Measurements from ENCODE around the gene CCDC106.

CCDC106 gene

DNA sequence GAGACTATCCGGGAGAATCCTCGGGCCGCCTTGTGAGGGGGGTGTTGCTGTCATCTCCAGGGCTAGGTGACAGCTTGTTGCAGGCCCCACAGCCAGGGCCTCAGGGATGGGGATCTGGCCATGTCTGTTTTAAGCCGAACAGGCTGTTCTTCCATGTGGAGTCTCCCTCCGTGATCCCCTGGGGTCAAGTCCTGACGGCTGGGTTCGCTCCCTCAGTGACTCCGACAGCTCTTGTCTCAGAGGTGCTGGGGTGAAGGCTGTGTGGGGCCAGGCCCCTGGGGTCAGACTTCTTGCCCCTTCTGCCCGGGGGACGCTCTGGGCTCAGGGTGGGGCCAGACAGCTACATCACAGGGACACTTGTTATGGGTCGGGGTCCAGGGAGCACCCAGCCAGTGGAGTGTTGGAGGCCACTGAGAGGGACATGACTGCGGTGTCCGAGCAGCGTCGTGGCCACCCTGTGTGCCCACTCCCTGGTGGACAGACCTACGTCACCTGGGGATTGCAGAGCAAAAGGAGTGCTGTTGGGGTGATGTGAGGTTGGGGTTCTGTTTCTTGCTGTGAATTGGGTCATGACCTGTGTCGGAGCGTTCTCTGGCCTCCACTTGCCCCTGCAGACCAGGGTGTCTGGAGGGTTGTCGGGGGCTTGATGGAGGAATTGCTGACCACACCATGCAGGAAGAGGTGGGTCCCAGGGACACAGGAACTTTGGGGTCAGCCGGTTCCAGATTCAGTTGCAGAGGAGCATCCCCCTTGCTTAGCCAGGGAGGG is 48.5 kb downstream of the CCDC106 start:
- no peak for DNase-seq (ENCODE audit: low read depth in 2 of 2)

DNA sequence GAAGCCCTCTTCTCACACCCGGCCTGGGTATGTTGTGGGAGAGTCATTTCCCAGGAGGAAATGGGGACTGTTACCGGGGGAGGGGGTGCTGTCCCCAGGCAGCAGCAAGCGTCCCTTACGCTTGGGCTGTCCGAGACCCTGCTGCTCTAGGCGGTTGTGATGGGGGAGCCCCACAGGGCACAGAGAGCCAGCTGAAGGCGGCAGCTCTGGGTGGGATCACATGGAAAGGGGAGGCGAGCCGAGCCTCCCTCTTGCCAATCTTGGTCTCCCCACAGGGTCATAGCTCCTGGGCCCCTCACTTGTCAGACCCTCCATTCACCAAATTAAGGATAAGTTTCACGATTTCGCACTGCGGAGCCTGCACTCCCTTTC is 49.0 kb downstream of the CCDC106 start:
- DNase-seq (ENCODE audit: low read depth in 2 of 2) = no peak

DNA sequence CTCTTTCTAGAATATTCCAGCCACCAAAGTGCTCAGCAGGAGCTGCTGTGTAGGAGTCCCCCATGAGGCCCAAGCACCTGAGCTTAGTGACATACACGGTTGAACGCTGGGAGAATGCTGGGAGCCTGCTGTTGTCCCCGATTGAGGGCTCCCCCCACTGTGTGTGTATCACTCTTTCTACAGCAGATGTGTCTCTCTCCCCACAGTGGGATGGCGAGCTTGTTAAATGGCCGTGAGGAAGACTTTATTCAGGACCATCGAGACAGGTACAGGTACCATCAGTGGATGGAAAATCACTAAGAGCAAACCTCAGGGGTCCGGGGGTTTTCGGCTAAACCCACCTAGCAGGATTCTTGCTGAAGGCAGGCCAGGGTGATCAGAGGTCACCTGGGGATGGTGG is 49.7 kb downstream of the CCDC106 start:
- no peak for DNase-seq (ENCODE audit: low read depth in 2 of 2)

DNA sequence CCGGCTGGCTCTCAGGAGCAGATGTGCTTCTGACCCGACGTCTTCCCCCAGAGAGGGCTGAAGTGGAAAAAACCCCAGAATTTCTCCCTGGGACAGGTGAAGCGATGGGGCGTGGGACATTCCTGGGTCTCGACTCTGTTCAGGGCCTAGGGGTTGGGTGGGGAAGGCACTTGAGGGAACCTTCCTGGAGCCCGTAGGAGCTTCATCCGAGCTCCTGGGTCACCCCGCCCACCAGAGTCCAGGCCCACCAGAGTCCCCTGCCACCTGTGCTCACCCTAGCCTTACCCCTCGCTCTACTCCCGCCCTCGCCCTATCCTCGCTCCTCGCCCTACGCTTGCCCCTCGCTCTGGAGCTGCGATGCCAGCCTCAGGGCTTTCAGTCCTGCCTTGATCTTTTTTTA is 50.2 kb downstream of the CCDC106 start:
- no peak for DNase-seq (ENCODE audit: low read depth in 2 of 2)

- no peak for DNase-seq (ENCODE audit: low read depth in 2 of 2)
Measured at GRCh38 chr19:55699221-55699620, 51.2 kb downstream of the CCDC106 start.

- DNase-seq (ENCODE audit: low read depth in 2 of 2) = no peak
Measured at GRCh38 chr19:55700813-55701212, 52.8 kb downstream of the CCDC106 start.

GRCh38 chr19:55702131-55702627 is 54.2 kb downstream of the CCDC106 start:
- DNase-seq (ENCODE audit: low read depth in 2 of 2) = no peak

Data from stimulated activated CD4-positive, alpha-beta T cell treated with anti-CD3 and anti-CD28 coated beads, Interleukin-1b, Interleukin-23, amount 100 ng/mL, for 4 hours (primary cell).